ENCODE measurements around the gene HYAL2.

DNA sequence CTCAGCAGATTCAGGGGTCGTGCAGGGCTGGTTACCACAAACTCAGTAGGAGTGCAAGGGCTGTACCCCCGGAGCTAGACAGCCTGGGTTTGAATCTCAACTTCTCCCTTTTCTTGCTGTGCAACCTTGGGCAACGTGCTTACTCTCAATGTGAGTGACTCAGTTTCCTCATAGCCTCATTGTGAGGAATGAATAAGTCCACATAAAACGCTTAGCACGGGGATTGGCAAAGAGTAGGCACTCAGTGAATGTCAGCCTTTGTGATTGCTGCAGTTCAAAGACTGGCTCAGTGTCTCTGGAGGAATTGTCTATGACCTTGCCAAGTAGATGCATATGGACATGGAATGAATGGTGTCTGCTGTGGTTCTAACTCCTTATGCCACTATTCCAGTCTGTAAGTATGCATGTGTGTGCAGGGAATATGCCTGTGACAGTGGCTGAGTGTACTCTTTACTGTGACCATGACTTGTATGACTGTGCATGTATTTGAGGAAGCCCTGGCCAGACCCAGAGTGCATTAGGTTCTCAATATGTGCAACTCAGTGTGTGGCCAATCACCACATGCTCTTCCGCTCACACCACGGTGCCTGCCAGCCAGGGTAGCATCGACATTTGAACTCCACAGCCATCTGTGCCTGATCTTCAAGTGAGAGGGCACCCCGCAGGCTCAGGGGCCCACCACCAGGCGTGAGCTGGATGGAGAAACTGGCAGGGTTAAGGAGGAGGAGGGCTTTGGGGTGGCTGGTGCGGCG lies 22.4 kb downstream of the HYAL2 start:
- peak in 1 of 4 donors; percentile 6 for TF ChIP-seq POLR2AphosphoS5 (IDR thresholded peaks at IDR 0.05)
- TF ChIP-seq, protein P1, sequence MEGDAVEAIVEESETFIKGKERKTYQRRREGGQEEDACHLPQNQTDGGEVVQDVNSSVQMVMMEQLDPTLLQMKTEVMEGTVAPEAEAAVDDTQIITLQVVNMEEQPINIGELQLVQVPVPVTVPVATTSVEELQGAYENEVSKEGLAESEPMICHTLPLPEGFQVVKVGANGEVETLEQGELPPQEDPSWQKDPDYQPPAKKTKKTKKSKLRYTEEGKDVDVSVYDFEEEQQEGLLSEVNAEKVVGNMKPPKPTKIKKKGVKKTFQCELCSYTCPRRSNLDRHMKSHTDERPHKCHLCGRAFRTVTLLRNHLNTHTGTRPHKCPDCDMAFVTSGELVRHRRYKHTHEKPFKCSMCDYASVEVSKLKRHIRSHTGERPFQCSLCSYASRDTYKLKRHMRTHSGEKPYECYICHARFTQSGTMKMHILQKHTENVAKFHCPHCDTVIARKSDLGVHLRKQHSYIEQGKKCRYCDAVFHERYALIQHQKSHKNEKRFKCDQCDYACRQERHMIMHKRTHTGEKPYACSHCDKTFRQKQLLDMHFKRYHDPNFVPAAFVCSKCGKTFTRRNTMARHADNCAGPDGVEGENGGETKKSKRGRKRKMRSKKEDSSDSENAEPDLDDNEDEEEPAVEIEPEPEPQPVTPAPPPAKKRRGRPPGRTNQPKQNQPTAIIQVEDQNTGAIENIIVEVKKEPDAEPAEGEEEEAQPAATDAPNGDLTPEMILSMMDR (IDR thresholded peaks at IDR 0.05), result no peak

Measured in sigmoid colon (tissue), 4 donors.